Neural cell (in vitro differentiated cells): ENCODE results near the gene PLXNA4.

Experiments used
- EZH2 ChIP-seq: fragments of 200-600, 300-800 bp; shearing (Covaris generic), sonication (generic); IDR thresholded peaks from 2 replicates; pipeline ENCODE4 v1.6.1; 2014; ENCODE audit warnings: antibody characterized with exemption, low read length, borderline replicate concordance, mild to moderate bottlenecking; ENCODE audit not compliant: insufficient read depth, poor library complexity, severe bottlenecking
- TF ChIP-seq, protein P1 (sequence below): fragments of 450-650 bp; IDR thresholded peaks from 2 replicates; pipeline ENCODE4 v1.5.1; 2014; ENCODE audit warnings: antibody characterized with exemption, mild to moderate bottlenecking, moderate library complexity; ENCODE audit not compliant: poor library complexity, severe bottlenecking

DNA sequence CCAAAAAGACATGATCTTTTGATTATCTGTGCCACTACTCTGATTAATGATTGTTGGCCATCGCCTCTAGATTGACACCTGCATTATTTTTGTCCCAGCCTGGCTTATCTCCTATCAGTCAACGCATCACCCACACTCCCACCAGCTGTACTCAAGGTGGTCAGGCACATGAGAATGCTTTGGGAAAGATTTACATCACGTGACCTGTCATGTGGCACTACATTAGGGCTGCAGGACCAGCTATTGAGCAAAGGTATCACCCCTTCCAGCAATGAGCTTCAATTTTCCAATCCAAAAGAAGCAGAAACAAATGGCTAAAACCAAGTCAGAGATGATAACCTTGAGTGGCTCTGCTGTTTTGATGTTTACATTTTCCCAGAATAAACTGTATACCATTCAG, 204.3 kb downstream of the PLXNA4 start:
- TF ChIP-seq, protein P1, sequence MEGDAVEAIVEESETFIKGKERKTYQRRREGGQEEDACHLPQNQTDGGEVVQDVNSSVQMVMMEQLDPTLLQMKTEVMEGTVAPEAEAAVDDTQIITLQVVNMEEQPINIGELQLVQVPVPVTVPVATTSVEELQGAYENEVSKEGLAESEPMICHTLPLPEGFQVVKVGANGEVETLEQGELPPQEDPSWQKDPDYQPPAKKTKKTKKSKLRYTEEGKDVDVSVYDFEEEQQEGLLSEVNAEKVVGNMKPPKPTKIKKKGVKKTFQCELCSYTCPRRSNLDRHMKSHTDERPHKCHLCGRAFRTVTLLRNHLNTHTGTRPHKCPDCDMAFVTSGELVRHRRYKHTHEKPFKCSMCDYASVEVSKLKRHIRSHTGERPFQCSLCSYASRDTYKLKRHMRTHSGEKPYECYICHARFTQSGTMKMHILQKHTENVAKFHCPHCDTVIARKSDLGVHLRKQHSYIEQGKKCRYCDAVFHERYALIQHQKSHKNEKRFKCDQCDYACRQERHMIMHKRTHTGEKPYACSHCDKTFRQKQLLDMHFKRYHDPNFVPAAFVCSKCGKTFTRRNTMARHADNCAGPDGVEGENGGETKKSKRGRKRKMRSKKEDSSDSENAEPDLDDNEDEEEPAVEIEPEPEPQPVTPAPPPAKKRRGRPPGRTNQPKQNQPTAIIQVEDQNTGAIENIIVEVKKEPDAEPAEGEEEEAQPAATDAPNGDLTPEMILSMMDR = no peak
- no peak for TF ChIP-seq EZH2
